Activated CD4-positive, alpha-beta memory T cell treated with anti-CD3 and anti-CD28 coated beads, Interleukin-2, amount 10 ng/mL, durations not matched to agents 7 days and 5 days (primary cell): Measurements from ENCODE around the gene LBP. TPM values are rescaled to one million over a fixed set of nuclear protein-coding genes. Genes with fewer than 3 reads are reported as not detected.

Experiments used
- CTCF ChIA-PET: fragments of 350-600 bp; sonication (Branson Sonifier 250); formaldehyde crosslinking; loops from one replicate; lab custom pipeline; 2021; ENCODE audit warnings: antibody characterized with exemption, inconsistent platforms; lab: Charles Lee
- POLR2A ChIA-PET: fragments of 350-600 bp; sonication (Branson Sonifier 250); formaldehyde crosslinking; loops from one replicate; lab custom pipeline; 2021; ENCODE audit warnings: antibody characterized with exemption; lab: Charles Lee
- DNase-seq: peaks from one replicate; pipeline ENCODE4 v3.0.0-alpha.2; 2020
- H3K27ac Mint-ChIP-seq: one replicate; pipeline ENCODE4 v1.8.0; 2021; ENCODE audit warnings: mild to moderate bottlenecking, mixed read lengths
- H3K27me3 Mint-ChIP-seq: one replicate; pipeline ENCODE4 v1.8.0; 2021; ENCODE audit warnings: mixed read lengths
- H3K36me3 Mint-ChIP-seq: one replicate; pipeline ENCODE4 v1.8.0; 2021; ENCODE audit warnings: low read depth, mixed read lengths
- H3K4me1 Mint-ChIP-seq: one replicate; pipeline ENCODE4 v1.8.0; 2021; ENCODE audit warnings: mixed read lengths
- H3K4me3 Mint-ChIP-seq: one replicate; pipeline ENCODE4 v1.8.0; 2021; ENCODE audit warnings: mild to moderate bottlenecking, mixed read lengths
- H3K9me3 Mint-ChIP-seq: one replicate; pipeline ENCODE4 v1.8.0; 2021; ENCODE audit warnings: mixed read lengths
- total RNA-seq, 2 experiments: library from RNA; stranded (reverse); gene quantifications; one replicate each; pipeline ENCODE4 v1.2.3, GENCODE V29; 2021

LBP gene, protein sequence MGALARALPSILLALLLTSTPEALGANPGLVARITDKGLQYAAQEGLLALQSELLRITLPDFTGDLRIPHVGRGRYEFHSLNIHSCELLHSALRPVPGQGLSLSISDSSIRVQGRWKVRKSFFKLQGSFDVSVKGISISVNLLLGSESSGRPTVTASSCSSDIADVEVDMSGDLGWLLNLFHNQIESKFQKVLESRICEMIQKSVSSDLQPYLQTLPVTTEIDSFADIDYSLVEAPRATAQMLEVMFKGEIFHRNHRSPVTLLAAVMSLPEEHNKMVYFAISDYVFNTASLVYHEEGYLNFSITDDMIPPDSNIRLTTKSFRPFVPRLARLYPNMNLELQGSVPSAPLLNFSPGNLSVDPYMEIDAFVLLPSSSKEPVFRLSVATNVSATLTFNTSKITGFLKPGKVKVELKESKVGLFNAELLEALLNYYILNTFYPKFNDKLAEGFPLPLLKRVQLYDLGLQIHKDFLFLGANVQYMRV
- total RNA-seq = not detected

DNA sequence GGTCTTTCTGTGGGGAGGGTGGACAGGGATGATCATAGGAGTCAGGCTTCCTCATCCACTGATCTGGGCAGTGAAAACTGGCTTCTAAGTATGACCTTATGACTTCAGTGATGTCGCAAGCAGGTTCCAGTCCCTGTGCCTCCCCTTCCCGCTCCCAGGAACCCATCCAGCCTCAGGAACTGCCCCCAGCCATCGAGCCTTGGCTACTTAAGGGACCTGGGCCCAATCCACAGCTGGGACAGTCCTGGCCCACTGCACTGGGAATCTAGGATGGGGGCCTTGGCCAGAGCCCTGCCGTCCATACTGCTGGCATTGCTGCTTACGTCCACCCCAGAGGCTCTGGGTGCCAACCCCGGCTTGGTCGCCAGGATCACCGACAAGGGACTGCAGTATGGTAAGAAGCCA lies at the start of gene LBP:
Gene LBP (plus strand): TSS at position 236 of the 405 bp plus-strand sequence. CDS start 35 bp downstream, at position 271.
- CTCF ChIA-PET = no interaction called here
- POLR2A ChIA-PET = no interaction called here
- no peak within 1 kb of the TSS for H3K4me3 Mint-ChIP-seq
- H3K27me3 Mint-ChIP-seq = peaks cover 5% of the 10 kb centered on the region
- no peak for DNase-seq
- no peaks in the 10 kb centered on the region for H3K36me3 Mint-ChIP-seq
- H3K27ac Mint-ChIP-seq = no peak within 1 kb of the TSS
- no peaks in the 10 kb centered on the region for H3K9me3 Mint-ChIP-seq
- no peaks in the 10 kb centered on the region for H3K4me1 Mint-ChIP-seq

DNA sequence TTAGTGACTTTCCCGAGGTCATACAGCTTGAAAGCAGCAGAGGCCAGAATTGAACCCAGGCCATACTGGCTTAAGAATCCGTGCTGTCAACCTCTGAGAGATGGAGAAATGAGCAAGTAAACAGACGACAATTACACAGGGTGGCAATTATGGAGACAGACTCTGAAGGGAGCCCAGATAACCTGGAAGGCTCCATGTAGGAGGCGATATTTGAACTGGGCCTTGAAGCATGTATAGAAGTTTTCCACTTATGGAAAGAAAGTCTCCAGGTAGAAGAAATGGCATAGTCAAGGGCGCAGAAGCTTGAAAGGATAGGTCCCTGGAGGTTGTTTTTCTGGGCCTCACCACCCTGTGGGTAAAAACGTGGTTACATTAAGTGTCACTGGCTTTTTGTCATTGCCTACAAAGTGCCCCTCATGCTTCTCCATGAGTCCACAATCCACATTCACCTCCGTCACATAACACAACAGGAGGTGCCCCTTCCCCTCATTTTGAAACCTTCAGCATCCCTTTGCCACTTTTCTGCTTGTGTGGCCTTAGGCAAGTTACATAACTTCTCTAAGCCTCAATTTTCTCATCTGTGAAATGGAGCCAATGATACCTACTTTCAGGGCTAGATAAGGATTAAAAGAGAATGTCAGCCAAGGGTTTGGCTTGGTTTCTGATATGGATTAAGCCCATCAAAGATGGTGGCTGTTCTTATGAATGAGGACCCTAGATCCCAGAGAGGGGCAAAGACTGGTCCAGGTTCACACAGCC lies 48.2 kb upstream of the LBP start:
- no peak overlapping the region for H3K27ac Mint-ChIP-seq
- H3K9me3 Mint-ChIP-seq = no peaks in the 10 kb centered on the region
- peaks cover 22% of the 10 kb centered on the region for H3K27me3 Mint-ChIP-seq
- DNase-seq = no peak
- ChIA-PET POLR2A (no interaction called here), CTCF (no interaction called here)
- H3K4me1 Mint-ChIP-seq = no peaks in the 10 kb centered on the region
- no peak overlapping the region for H3K4me3 Mint-ChIP-seq
- no peaks in the 10 kb centered on the region for H3K36me3 Mint-ChIP-seq

DNA sequence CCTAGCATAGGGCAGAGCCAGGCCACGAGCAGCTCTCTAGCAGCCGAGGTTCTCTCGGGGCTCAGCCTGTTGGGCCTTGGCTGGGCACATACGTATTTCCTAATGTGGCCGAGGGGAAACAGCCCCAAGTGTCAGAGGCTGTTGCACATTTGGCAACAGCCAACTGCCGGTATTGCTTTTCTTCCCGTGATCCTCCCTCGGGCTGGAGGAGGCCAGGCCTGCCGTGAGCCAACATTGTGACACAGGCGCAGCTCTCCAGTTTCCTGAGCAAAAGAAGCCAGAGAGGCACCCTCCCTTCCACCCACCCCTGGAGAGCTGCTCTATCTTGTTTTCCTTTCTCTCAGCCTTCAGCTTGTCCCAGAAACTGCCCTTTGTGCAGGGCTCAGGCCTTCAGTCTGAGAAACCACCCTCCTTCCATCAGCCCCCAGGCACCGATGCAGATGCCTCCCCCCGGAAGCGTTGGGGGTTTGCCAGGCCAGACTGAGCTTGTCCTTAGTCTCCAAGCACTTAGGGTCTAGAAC lies 47.5 kb upstream of the LBP start:
- H3K27me3 Mint-ChIP-seq = peaks cover 29% of the 10 kb centered on the region
- DNase-seq = no peak
- H3K4me1 Mint-ChIP-seq = peaks cover 7% of the 10 kb centered on the region
- ChIA-PET CTCF (no interaction called here), POLR2A (no interaction called here)
- H3K4me3 Mint-ChIP-seq = no peak overlapping the region
- no peaks in the 10 kb centered on the region for H3K36me3 Mint-ChIP-seq
- H3K9me3 Mint-ChIP-seq = no peaks in the 10 kb centered on the region
- no peak overlapping the region for H3K27ac Mint-ChIP-seq

DNA sequence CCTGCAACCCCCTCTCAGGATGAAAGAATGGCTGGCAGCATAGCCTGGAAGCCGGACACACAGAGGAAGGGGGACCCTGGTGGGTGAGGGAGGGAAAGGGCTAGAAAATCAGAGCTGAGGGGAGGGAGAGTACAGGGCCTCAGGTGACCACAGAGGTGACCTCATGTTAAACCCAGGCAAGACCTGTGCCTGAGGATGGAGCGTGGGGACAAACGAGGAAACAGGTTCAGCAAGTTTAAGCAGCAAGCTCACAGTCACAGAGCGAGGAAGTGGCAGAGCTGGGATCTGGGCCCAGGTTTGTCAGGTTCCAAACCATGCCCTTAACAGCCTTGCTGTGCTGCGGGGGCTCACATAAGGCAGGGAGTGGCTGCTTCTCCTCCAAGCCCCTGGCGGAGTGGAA lies 46.3 kb upstream of the LBP start:
- ChIA-PET CTCF (no interaction called here), POLR2A (no interaction called here)
- Mint-ChIP-seq H3K4me3 (no peak overlapping the region), H3K27ac (no peak overlapping the region), H3K27me3 (peaks cover 39% of the 10 kb centered on the region), H3K9me3 (no peaks in the 10 kb centered on the region), H3K36me3 (no peaks in the 10 kb centered on the region), H3K4me1 (peaks cover 17% of the 10 kb centered on the region)
- no peak for DNase-seq

DNA sequence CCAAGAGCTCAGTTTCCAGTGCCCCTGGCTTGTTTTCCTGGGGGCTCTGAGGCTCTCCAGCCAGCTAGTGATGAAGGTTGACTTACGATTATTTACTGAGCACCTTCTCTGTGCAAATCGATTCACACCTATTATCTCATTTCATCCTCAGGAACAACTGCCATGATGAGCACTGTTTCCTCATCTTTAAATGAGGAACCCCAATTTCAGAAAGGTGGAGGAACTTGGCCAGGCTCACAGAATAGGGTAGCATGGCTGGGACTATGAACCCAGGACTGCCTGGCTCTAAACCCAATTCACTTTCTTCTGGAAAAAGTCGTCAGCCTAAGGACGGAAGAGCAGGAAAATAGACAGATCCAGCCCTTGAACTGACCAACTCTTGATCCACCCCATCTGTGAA lies 45.8 kb upstream of the LBP start:
- H3K27ac Mint-ChIP-seq = no peak overlapping the region
- CTCF ChIA-PET = no interaction called here
- POLR2A ChIA-PET = no interaction called here

DNA sequence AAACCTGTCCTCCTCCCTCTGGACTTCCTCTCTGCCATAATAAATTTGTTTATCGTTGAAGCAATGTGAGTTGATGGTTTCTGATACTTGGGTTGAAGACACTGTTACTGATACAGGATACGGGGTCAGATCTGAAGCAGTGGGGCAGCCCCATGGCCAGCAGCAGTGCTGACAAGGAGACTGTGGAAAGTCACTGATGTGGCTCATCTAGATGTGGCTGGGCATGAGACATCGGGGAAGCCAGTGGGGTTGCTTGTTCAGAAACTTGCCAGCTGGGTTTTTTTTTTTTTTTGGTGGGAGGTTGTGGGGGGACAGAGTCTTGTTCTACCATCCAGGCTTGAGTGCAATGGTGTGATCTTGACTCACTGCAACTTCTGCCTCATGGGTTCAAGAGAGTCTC lies 45.0 kb upstream of the LBP start:
- POLR2A ChIA-PET = no interaction called here
- peaks cover 42% of the 10 kb centered on the region for H3K27me3 Mint-ChIP-seq
- no peak for DNase-seq
- H3K36me3 Mint-ChIP-seq = no peaks in the 10 kb centered on the region
- H3K9me3 Mint-ChIP-seq = no peaks in the 10 kb centered on the region
- peaks cover 17% of the 10 kb centered on the region for H3K4me1 Mint-ChIP-seq
- no peak overlapping the region for H3K4me3 Mint-ChIP-seq
- no peak overlapping the region for H3K27ac Mint-ChIP-seq
- CTCF ChIA-PET = no interaction called here

More for the DNA sequence above, 45.8 kb upstream of the LBP start:
- Mint-ChIP-seq H3K27me3 (peaks cover 39% of the 10 kb centered on the region), H3K4me3 (no peak overlapping the region), H3K9me3 (no peaks in the 10 kb centered on the region), H3K4me1 (peaks cover 17% of the 10 kb centered on the region), H3K36me3 (no peaks in the 10 kb centered on the region)
- no peak for DNase-seq

DNA sequence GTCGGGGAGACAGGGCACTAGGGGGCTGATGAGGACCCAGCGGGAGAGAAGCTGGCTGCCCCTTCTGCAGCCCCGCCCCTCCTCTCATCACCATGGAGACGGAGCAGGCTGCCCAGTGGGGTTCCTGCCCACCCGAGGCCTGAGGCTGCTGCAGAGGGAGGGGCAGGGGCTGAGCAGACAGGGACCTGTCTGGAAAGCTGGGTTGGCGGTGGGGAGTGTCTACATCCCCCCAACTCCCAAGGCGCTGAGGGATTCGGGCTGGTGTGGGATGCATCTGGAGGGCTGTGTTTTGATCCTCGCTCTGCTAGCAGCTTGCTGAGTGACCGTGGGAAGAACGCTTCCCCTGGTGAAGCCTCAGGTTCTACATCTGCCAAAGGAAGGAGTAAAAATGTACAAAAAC lies 43.5 kb upstream of the LBP start:
- peaks cover 18% of the 10 kb centered on the region for H3K4me1 Mint-ChIP-seq
- POLR2A ChIA-PET = no interaction called here
- no peak for DNase-seq
- H3K4me3 Mint-ChIP-seq = no peak overlapping the region
- CTCF ChIA-PET = interaction anchor here (0.5 to 1.0 kb wide), 2 partner anchors 16 to 115 kb away, joined by 3 to 4 read pairs; no protein-coding TSS in a partner anchor
- H3K27ac Mint-ChIP-seq = no peak overlapping the region
- peaks cover 45% of the 10 kb centered on the region for H3K27me3 Mint-ChIP-seq
- H3K36me3 Mint-ChIP-seq = no peaks in the 10 kb centered on the region
- no peaks in the 10 kb centered on the region for H3K9me3 Mint-ChIP-seq

DNA sequence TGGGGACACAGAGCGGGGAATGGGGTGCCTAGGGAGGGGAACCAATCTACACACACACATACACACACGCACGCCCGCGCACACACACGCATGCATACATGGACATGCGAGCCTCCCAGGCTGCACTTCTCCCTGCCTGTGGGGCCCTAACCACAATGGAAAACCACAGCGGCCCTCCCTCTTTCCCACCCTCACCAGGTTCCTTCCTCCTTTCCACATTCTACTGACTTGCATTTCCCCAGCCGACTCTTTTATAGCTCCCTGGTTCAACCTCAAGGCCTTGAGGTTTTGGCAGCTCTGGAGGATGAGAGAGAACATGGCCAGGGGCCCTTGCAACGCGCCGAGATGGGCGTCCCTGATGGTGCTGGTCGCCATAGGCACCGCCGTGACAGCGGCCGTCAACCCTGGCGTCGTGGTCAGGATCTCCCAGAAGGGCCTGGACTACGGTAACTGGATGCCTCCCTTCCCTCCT lies 42.3 kb upstream of the LBP start, which contains the start of gene BPI:
Gene BPI (plus strand): TSS at position 249 of the 472 bp plus-strand sequence. CDS start 68 bp downstream, at position 317.
- H3K4me1 Mint-ChIP-seq = peaks cover 20% of the 10 kb centered on the region
- no peaks in the 10 kb centered on the region for H3K9me3 Mint-ChIP-seq
- DNase-seq = no peak
- H3K36me3 Mint-ChIP-seq = no peaks in the 10 kb centered on the region
- H3K4me3 Mint-ChIP-seq = no peak within 1 kb of the TSS
- no peak within 1 kb of the TSS for H3K27ac Mint-ChIP-seq
- POLR2A ChIA-PET = no interaction called here
- peaks cover 45% of the 10 kb centered on the region for H3K27me3 Mint-ChIP-seq
- CTCF ChIA-PET = interaction anchor here (1.0 kb wide), 1 partner anchor 17 kb away, joined by 3 read pairs; no protein-coding TSS in a partner anchor

DNA sequence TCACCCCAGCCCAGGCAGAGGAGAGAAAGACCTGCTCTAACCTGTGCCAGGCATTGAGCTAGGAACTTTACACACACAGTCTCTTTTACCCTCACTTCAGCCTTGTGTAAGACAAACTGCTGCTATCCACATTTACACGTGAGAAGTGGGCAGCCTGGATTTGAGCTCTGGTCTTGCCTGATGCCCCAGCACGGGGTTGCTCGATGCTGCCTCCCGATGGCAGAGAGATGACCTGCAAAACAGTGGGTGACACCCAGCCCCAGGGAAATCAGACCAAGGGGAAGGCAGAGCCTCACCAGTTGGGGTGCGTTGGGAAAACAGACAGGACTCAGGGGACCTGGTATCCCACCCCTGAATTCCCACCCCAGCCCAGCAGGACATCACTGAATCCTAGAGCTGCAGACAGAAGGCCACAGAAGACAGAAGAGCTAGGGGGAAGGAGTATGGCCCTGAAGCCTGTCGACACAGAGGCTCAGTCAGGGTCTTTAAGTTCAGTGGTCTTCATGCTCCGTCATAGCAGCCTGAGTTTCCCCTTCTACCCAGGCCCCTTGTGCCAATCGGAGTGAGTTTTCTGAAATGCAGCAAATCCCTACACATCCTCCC lies 41.3 kb upstream of the LBP start:
- no peaks in the 10 kb centered on the region for H3K9me3 Mint-ChIP-seq
- H3K27me3 Mint-ChIP-seq = peaks cover 45% of the 10 kb centered on the region
- no peak overlapping the region for H3K4me3 Mint-ChIP-seq
- peaks cover 20% of the 10 kb centered on the region for H3K4me1 Mint-ChIP-seq
- ChIA-PET CTCF (interaction anchor here (0.6 to 1.0 kb wide), 2 partner anchors 65 to 247 kb away, joined by 3 to 4 read pairs; no protein-coding TSS in a partner anchor), POLR2A (no interaction called here)
- DNase-seq = peak; percentile 27
- no peak overlapping the region for H3K27ac Mint-ChIP-seq
- H3K36me3 Mint-ChIP-seq = no peaks in the 10 kb centered on the region

DNA sequence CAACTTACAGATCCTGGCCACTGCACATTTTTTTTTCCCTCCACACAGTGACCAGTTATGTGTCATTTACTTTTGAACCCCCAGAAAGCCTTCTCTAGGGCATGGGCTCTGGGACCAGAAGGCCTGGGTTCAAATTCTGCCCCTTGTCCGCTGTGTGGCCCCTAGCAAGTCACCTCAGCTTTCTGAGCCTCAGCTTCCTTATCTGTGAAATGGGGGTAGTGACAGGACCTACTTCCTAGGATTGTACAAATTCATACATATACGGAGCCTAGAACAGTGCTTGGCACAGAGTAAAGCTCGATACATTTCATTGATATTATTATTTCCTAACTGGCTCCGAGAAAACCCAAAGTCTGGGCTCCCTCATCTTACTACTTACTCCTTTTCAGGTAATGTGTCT lies 40.7 kb upstream of the LBP start:
- Mint-ChIP-seq H3K4me3 (no peak overlapping the region), H3K36me3 (no peaks in the 10 kb centered on the region), H3K27ac (no peak overlapping the region), H3K27me3 (peaks cover 42% of the 10 kb centered on the region), H3K4me1 (peaks cover 20% of the 10 kb centered on the region), H3K9me3 (no peaks in the 10 kb centered on the region)
- CTCF ChIA-PET = interaction anchor here (0.6 kb wide), 1 partner anchor 65 kb away, joined by 3 read pairs; no protein-coding TSS in a partner anchor
- no peak for DNase-seq
- POLR2A ChIA-PET = no interaction called here

DNA sequence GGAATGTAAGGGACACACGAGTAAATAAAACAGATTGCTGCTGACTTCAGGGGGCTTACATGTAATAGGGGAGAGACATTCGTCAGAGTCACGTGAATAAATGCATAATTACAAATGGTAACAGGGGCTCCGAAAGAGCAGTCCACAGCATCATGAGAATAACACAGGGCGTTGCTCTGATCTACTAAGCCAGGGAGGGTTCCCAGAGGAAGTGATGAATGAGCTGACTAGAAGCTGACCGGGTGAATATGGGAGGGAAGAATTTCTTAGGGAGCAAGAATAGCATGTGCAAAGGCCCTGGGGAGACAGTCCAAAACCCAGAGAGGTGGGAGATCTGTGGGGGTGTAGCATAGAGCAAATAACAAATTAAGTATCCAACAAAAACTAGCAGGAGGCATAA lies 39.9 kb upstream of the LBP start:
- H3K36me3 Mint-ChIP-seq = no peaks in the 10 kb centered on the region
- peaks cover 20% of the 10 kb centered on the region for H3K4me1 Mint-ChIP-seq
- DNase-seq = no peak
- ChIA-PET CTCF (no interaction called here), POLR2A (no interaction called here)
- H3K9me3 Mint-ChIP-seq = no peaks in the 10 kb centered on the region
- no peak overlapping the region for H3K27ac Mint-ChIP-seq
- H3K4me3 Mint-ChIP-seq = no peak overlapping the region
- peaks cover 44% of the 10 kb centered on the region for H3K27me3 Mint-ChIP-seq

DNA sequence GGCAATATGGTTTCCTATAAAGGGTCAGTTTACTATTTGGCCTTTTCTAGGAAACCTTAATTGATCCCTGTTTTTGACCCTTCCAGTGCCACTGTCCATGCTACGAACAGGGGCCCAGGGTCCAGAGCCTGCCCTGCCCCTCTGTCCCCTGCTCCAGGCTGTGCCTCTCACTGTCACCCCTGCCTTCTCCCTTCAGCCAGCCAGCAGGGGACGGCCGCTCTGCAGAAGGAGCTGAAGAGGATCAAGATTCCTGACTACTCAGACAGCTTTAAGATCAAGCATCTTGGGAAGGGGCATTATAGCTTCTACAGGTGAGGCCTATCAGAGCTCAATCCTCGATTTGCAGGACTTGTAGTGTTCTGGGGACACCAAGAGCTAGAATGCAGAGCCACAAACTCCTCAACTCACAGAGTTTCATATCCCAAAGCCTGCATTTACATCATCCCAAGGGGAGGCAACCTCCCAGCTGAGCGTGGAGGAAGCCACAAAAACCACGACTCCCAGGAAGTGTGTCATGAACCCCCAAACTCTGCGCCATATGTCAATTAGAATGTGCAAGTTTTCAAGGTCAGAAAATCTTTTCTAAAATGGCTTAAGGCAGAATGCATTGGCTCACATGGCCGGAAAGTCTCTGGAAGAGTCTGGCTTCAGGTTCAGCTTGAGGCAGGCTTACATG lies 38.8 kb upstream of the LBP start:
- no peak overlapping the region for H3K4me3 Mint-ChIP-seq
- no peak for DNase-seq
- H3K9me3 Mint-ChIP-seq = peaks cover 2% of the 10 kb centered on the region
- H3K4me1 Mint-ChIP-seq = peaks cover 20% of the 10 kb centered on the region
- no peaks in the 10 kb centered on the region for H3K36me3 Mint-ChIP-seq
- ChIA-PET POLR2A (no interaction called here), CTCF (no interaction called here)
- no peak overlapping the region for H3K27ac Mint-ChIP-seq
- peaks cover 42% of the 10 kb centered on the region for H3K27me3 Mint-ChIP-seq
